ENCODE measurements around the gene WWOX. TPM values are rescaled to one million over a fixed set of nuclear protein-coding genes. Genes with fewer than 3 reads are reported as not detected.

The WWOX gene
- total and polyA plus RNA-seq, 2 donors (not counting 3 experiments of a cell fraction or from before 2014, with no cell fraction given): 6.2 to 12.5 TPM

- H3K27me3 ChIP-seq (ENCODE audit: control insufficient read depth in 2 of 2, insufficient read depth in 2 of 2, low read length in 2 of 2): no peaks in the 10 kb centered on the region
- no peak overlapping the region for H3K27ac ChIP-seq (ENCODE audit: insufficient read depth, low read depth, low read length)
- no peaks in the 10 kb centered on the region for H3K4me1 ChIP-seq (ENCODE audit: control insufficient read depth, extremely low read depth, insufficient read depth, low read length)
- dilution Hi-C loops (cut with MboI; ENCODE audit: extremely low pct_ligation_motif_present, low sequenced_read_pairs): no loop called here
- H3K79me2 ChIP-seq (ENCODE audit: control insufficient read depth, insufficient read depth, low read length): no peaks in the 10 kb centered on the region
- CTCF ChIA-PET: no interaction called here
- H3K4me2 ChIP-seq (ENCODE audit: insufficient read depth, low read length): no peak overlapping the region
- FAIRE-seq: no peak
- peaks cover 4% of the 10 kb centered on the region for H3K9me3 ChIP-seq (replicated peaks; ENCODE audit: control insufficient read depth, insufficient read depth, low read length)
- POLR2A ChIA-PET: no interaction called here
- intact Hi-C loops (cut with micrococcal nuclease): loop anchor here (5.0 kb wide), 1 partner anchor 268 kb away; no protein-coding TSS in a partner anchor
- H3K9me1 ChIP-seq (replicated peaks; ENCODE audit: control insufficient read depth, extremely low read depth, insufficient read depth, low read length): no peaks in the 10 kb centered on the region
- DNase-seq (ENCODE audit: low read depth, low spot score): no peak
- TF ChIP-seq MYC (IDR thresholded peaks at IDR 0.05; ENCODE audit: low read depth, low read length) (no peak), FOS (IDR thresholded peaks at IDR 0.05; ENCODE audit: borderline replicate concordance, insufficient read depth, low read length) (no peak), EZH2 (IDR thresholded peaks at IDR 0.05; ENCODE audit: borderline replicate concordance, low read depth, low read length, severe bottlenecking) (no peak)
- no peak overlapping the region for H3K9ac ChIP-seq (replicated peaks; ENCODE audit: extremely low read depth, insufficient read depth, low read length)
- no peak overlapping the region for H3K4me3 ChIP-seq (replicated peaks in 1 of 3; ENCODE audit: insufficient read depth in 1 of 3, low read depth in 1 of 3, low read length in 3 of 3)
- no peaks in the 10 kb centered on the region for H3K36me3 ChIP-seq (ENCODE audit: control insufficient read depth in 2 of 2, extremely low read depth in 1 of 2, insufficient read depth in 2 of 2, low read length in 2 of 2)
- BruUV-seq (replicated peaks): no TSS peak
- no peaks in the 10 kb centered on the region for H4K20me1 ChIP-seq (replicated peaks; ENCODE audit: control insufficient read depth, extremely low read depth, insufficient read depth, low read length)
- H2AFZ ChIP-seq (ENCODE audit: low read depth, low read length): no peak overlapping the region
Measured at GRCh38 chr16:78770353-78771091, 671.1 kb downstream of the WWOX start.

GRCh38 chr16:78773291-78773702 is 673.8 kb downstream of the WWOX start:
- dilution Hi-C loops (cut with MboI; ENCODE audit: extremely low pct_ligation_motif_present, low sequenced_read_pairs): no loop called here
- H4K20me1 ChIP-seq (replicated peaks; ENCODE audit: control insufficient read depth, extremely low read depth, insufficient read depth, low read length): no peaks in the 10 kb centered on the region
- no peak overlapping the region for H2AFZ ChIP-seq (ENCODE audit: low read depth, low read length)
- H3K9me1 ChIP-seq (replicated peaks; ENCODE audit: control insufficient read depth, extremely low read depth, insufficient read depth, low read length): no peaks in the 10 kb centered on the region
- ChIA-PET CTCF (no interaction called here), POLR2A (no interaction called here)
- DNase-seq (ENCODE audit: low read depth, low spot score) (no peak), FAIRE-seq (no peak)
- H3K4me3 ChIP-seq (replicated peaks in 1 of 3; ENCODE audit: insufficient read depth in 1 of 3, low read depth in 1 of 3, low read length in 3 of 3): no peak overlapping the region
- BruUV-seq (replicated peaks): no TSS peak
- H3K9me3 ChIP-seq (replicated peaks; ENCODE audit: control insufficient read depth, insufficient read depth, low read length): peaks cover 3% of the 10 kb centered on the region
- intact Hi-C loops (cut with micrococcal nuclease): loop anchor here (5.0 kb wide), 1 partner anchor 271 kb away; no protein-coding TSS in a partner anchor
- H3K4me2 ChIP-seq (ENCODE audit: insufficient read depth, low read length): no peak overlapping the region
- H3K27ac ChIP-seq (ENCODE audit: insufficient read depth, low read depth, low read length): no peak overlapping the region
- TF ChIP-seq GATA2 (IDR thresholded peaks at IDR 0.05; ENCODE audit: insufficient read depth, insufficient read length, low read depth, low read length) (no peak), JUN (IDR thresholded peaks at IDR 0.05; ENCODE audit: borderline replicate concordance, insufficient read depth, insufficient read length, low read depth) (no peak), POLR2AphosphoS5 (IDR thresholded peaks at IDR 0.05; ENCODE audit: insufficient read depth, low read depth, low read length) (no peak), FOS (IDR thresholded peaks at IDR 0.05; ENCODE audit: borderline replicate concordance, insufficient read depth, low read length) (no peak), MAX (IDR thresholded peaks at IDR 0.05; ENCODE audit: insufficient read depth, insufficient read length) (no peak), EZH2 (IDR thresholded peaks at IDR 0.05; ENCODE audit: borderline replicate concordance, low read depth, low read length, severe bottlenecking) (no peak), MYC (IDR thresholded peaks at IDR 0.05; ENCODE audit: low read depth, low read length) (no peak), CTCF (IDR thresholded peaks at IDR 0.05; ENCODE audit: extremely low read depth in 1 of 2, insufficient read depth in 1 of 2, low read depth in 1 of 2, low read length in 2 of 2) (no peak), POLR2A (IDR thresholded peaks at IDR 0.05; ENCODE audit: low read depth, low read length) (no peak)
- no peaks in the 10 kb centered on the region for H3K79me2 ChIP-seq (ENCODE audit: control insufficient read depth, insufficient read depth, low read length)
- no peak overlapping the region for H3K9ac ChIP-seq (replicated peaks; ENCODE audit: extremely low read depth, insufficient read depth, low read length)
- H3K27me3 ChIP-seq (ENCODE audit: control insufficient read depth in 2 of 2, insufficient read depth in 2 of 2, low read length in 2 of 2): no peaks in the 10 kb centered on the region
- H3K4me1 ChIP-seq (ENCODE audit: control insufficient read depth, extremely low read depth, insufficient read depth, low read length): no peaks in the 10 kb centered on the region
- no peaks in the 10 kb centered on the region for H3K36me3 ChIP-seq (ENCODE audit: control insufficient read depth in 2 of 2, extremely low read depth in 1 of 2, insufficient read depth in 2 of 2, low read length in 2 of 2)
